Liver (tissue), 3 donors: ENCODE measurements around the gene METTL25.

Experiments used
- ATF3 ChIP-seq: IDR thresholded peaks from 2 replicates; pipeline ENCODE4 v1.6.1; 2016; ENCODE audit warnings: antibody characterized with exemption
- EGR1 ChIP-seq, 2 donors: IDR thresholded peaks; 2 replicates each; pipeline ENCODE4 v1.6.1; 2016 to 2018; ENCODE audit warnings: antibody characterized with exemption in 2 of 2, low read depth in 2 of 2
- GABPA ChIP-seq, 2 donors: IDR thresholded peaks in 1 of 2; conservative IDR thresholded peaks in 1 of 2; 2 replicates each; pipeline ENCODE4 v1.6.1; 2016; ENCODE audit warnings: antibody characterized with exemption in 2 of 2, mild to moderate bottlenecking in 1 of 2, moderate library complexity in 1 of 2
- JUND ChIP-seq, 2 donors: IDR thresholded peaks; 2 replicates each; pipeline ENCODE4 v1.6.1; 2016; ENCODE audit warnings: antibody characterized with exemption in 2 of 2
- MAX ChIP-seq: IDR thresholded peaks from 2 replicates; pipeline ENCODE4 v1.6.1; 2016; ENCODE audit warnings: antibody characterized with exemption
- RAD21 ChIP-seq, 2 donors: IDR thresholded peaks; 2 replicates each; pipeline ENCODE4 v1.6.1; 2016; ENCODE audit warnings: antibody characterized with exemption in 2 of 2, mild to moderate bottlenecking in 2 of 2
- REST ChIP-seq: IDR thresholded peaks from 2 replicates; pipeline ENCODE4 v1.6.1; 2016; ENCODE audit warnings: antibody characterized with exemption, mild to moderate bottlenecking
- RXRA ChIP-seq, 2 donors: IDR thresholded peaks; 2 replicates each; pipeline ENCODE4 v1.6.1; 2017 to 2018; ENCODE audit warnings: antibody characterized with exemption in 2 of 2, mild to moderate bottlenecking in 1 of 2
- TAF1 ChIP-seq: conservative IDR thresholded peaks from 2 replicates; pipeline ENCODE4 v1.6.1; 2016; ENCODE audit warnings: antibody characterized with exemption, mild to moderate bottlenecking
- YY1 ChIP-seq: IDR thresholded peaks from 2 replicates; pipeline ENCODE4 v1.6.1; 2016; ENCODE audit warnings: antibody characterized with exemption, mild to moderate bottlenecking
- TF ChIP-seq, protein P1 (sequence below): fragments of 150-350 bp; IDR thresholded peaks from 2 replicates; pipeline ENCODE4 v1.5.1; 2017; ENCODE audit warnings: improper control_type of control experiment, low read depth, low read length; ENCODE audit not compliant: missing input control
- TF ChIP-seq, protein P2 (sequence below): IDR thresholded peaks from 2 replicates; pipeline ENCODE4 v1.6.1; 2016; ENCODE audit warnings: antibody characterized with exemption
- donor health status: healthy.
- donor health status: healthy.

DNA sequence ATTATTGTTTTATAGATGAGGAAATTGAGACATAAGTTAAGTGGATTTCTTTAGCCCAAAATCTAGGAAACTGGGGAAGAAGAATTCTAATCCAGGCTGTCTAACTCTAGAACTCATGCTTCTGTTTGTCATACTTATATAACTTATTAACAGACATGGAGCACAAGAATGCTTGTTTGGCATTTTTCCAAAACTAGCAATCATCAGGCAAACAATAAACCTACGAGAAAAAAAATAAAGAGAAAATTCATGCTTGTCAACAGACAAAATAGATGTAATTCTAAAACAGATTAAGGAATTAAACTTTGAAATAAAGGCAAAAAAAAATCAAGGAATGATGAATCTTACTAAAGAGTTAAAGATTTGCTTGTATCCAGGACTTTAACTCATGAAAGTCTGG lies 103.1 kb downstream of the METTL25 start:
- TF ChIP-seq, protein P1, sequence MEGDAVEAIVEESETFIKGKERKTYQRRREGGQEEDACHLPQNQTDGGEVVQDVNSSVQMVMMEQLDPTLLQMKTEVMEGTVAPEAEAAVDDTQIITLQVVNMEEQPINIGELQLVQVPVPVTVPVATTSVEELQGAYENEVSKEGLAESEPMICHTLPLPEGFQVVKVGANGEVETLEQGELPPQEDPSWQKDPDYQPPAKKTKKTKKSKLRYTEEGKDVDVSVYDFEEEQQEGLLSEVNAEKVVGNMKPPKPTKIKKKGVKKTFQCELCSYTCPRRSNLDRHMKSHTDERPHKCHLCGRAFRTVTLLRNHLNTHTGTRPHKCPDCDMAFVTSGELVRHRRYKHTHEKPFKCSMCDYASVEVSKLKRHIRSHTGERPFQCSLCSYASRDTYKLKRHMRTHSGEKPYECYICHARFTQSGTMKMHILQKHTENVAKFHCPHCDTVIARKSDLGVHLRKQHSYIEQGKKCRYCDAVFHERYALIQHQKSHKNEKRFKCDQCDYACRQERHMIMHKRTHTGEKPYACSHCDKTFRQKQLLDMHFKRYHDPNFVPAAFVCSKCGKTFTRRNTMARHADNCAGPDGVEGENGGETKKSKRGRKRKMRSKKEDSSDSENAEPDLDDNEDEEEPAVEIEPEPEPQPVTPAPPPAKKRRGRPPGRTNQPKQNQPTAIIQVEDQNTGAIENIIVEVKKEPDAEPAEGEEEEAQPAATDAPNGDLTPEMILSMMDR, result no peak
- TF ChIP-seq, protein P2, sequence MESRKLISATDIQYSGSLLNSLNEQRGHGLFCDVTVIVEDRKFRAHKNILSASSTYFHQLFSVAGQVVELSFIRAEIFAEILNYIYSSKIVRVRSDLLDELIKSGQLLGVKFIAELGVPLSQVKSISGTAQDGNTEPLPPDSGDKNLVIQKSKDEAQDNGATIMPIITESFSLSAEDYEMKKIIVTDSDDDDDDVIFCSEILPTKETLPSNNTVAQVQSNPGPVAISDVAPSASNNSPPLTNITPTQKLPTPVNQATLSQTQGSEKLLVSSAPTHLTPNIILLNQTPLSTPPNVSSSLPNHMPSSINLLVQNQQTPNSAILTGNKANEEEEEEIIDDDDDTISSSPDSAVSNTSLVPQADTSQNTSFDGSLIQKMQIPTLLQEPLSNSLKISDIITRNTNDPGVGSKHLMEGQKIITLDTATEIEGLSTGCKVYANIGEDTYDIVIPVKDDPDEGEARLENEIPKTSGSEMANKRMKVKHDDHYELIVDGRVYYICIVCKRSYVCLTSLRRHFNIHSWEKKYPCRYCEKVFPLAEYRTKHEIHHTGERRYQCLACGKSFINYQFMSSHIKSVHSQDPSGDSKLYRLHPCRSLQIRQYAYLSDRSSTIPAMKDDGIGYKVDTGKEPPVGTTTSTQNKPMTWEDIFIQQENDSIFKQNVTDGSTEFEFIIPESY, result no peak
- TF ChIP-seq EGR1 (IDR thresholded peaks at IDR 0.05; ENCODE audit: low read depth in 2 of 2), result no peak
- TF ChIP-seq YY1, result no peak
- no peak for TF ChIP-seq JUND (IDR thresholded peaks at IDR 0.05)
- TF ChIP-seq GABPA (IDR thresholded peaks at IDR 0.05 in 1 of 2, conservative IDR thresholded peaks at IDR 0.05 in 1 of 2), result no peak
- TF ChIP-seq TAF1, result no peak
- no peak for TF ChIP-seq MAX
- TF ChIP-seq RAD21 (IDR thresholded peaks at IDR 0.05), result no peak
- no peak for TF ChIP-seq ATF3
- no peak for TF ChIP-seq REST
- no peak for TF ChIP-seq RXRA (IDR thresholded peaks at IDR 0.05)
